Uterus (tissue), 2 donors: ENCODE measurements around the gene TXNDC5.

Experiments
- POLR2A ChIP-seq, 2 donors: fragments of 450-650 bp; IDR thresholded peaks; one replicate each; pipeline ENCODE4 v1.6.1; 2016; ENCODE audit warnings: antibody characterized with exemption in 2 of 2, mild to moderate bottlenecking in 1 of 2, moderate library complexity in 1 of 2
- TF ChIP-seq, protein P1 (sequence below), 4 experiments: fragments of 200-600 bp in 2 of 4; fragments of 450-650 bp in 2 of 4; sonication (generic) in 2 of 4; IDR thresholded peaks; one replicate each; pipeline ENCODE4 v1.5.1; 2016 to 2019; ENCODE audit warnings: antibody characterized with exemption in 4 of 4, mild to moderate bottlenecking in 2 of 4, moderate library complexity in 1 of 4

DNA sequence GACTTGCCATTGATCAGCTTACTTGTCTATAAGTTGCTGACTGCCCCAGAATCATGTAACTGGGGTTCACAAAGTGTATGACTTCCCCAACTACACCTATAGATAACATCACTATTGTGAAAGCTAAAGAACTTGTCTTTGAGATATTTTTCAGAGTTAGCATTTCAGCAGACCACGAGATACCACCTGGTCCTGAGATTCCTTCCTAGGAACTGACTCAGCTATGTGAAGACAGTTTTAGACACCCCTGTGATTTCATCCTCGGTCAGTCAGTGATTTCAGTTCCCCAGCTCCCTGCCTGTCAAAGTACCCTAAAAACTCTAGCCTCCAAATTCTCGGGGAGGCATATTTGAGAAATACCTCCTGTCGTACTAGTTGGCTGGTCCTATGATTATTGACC is 62.4 kb downstream of the TXNDC5 start:
- TF ChIP-seq, protein P1, sequence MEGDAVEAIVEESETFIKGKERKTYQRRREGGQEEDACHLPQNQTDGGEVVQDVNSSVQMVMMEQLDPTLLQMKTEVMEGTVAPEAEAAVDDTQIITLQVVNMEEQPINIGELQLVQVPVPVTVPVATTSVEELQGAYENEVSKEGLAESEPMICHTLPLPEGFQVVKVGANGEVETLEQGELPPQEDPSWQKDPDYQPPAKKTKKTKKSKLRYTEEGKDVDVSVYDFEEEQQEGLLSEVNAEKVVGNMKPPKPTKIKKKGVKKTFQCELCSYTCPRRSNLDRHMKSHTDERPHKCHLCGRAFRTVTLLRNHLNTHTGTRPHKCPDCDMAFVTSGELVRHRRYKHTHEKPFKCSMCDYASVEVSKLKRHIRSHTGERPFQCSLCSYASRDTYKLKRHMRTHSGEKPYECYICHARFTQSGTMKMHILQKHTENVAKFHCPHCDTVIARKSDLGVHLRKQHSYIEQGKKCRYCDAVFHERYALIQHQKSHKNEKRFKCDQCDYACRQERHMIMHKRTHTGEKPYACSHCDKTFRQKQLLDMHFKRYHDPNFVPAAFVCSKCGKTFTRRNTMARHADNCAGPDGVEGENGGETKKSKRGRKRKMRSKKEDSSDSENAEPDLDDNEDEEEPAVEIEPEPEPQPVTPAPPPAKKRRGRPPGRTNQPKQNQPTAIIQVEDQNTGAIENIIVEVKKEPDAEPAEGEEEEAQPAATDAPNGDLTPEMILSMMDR (IDR thresholded peaks at IDR 0.05) = no peak
- no peak for TF ChIP-seq POLR2A (IDR thresholded peaks at IDR 0.05)
